HepG2 (cell line): ENCODE measurements around the gene MIB1.

ENCODE experiments used
- ERF ChIP-seq: IDR thresholded peaks from 2 replicates; pipeline ENCODE4 v1.6.1; 2018; ENCODE audit warnings: missing biosample characterization, missing genetic modification reagents
- GPN1 ChIP-seq: sonication (generic); formaldehyde crosslinking; IDR thresholded peaks from 2 replicates; pipeline ENCODE4 v1.5.1; 2020; ENCODE audit warnings: missing genetic modification reagents, borderline replicate concordance
- GTF3A ChIP-seq: sonication (generic); formaldehyde crosslinking; conservative IDR thresholded peaks from 2 replicates; pipeline ENCODE4 v1.4.0; 2020; ENCODE audit warnings: mild to moderate bottlenecking, missing genetic modification reagents
- KAT2B ChIP-seq: fragments of 150-350 bp; IDR thresholded peaks from 2 replicates; pipeline ENCODE4 v1.6.1; 2014; ENCODE audit warnings: low read depth, low read length, borderline replicate concordance
- KDM5A ChIP-seq: fragments of 200-600 bp; sonication (generic); IDR thresholded peaks from 2 replicates; pipeline ENCODE4 v1.7.0; 2018; ENCODE audit warnings: antibody characterized with exemption, mild to moderate bottlenecking, low read length, borderline replicate concordance
- MYC ChIP-seq: sonication (generic); formaldehyde crosslinking; IDR thresholded peaks from 2 replicates; pipeline ENCODE4 v1.9.0; 2021; ENCODE audit warnings: missing genetic modification reagents, borderline replicate concordance
- RELA ChIP-seq: sonication (generic); formaldehyde crosslinking; IDR thresholded peaks from 2 replicates; pipeline ENCODE4 v1.4.0; 2020; ENCODE audit warnings: missing genetic modification reagents
- THYN1 ChIP-seq: sonication (generic); formaldehyde crosslinking; IDR thresholded peaks from 2 replicates; pipeline ENCODE4 v1.8.1; 2023; ENCODE audit warnings: low read depth, mild to moderate bottlenecking, moderate library complexity, missing genetic modification reagents, borderline replicate concordance
- ZNF121 ChIP-seq: sonication (generic); formaldehyde crosslinking; IDR thresholded peaks from 2 replicates; pipeline ENCODE4 v1.5.0; 2020; ENCODE audit warnings: mild to moderate bottlenecking, missing genetic modification reagents
- ZNF33B ChIP-seq: sonication (generic); formaldehyde crosslinking; IDR thresholded peaks from 2 replicates; pipeline ENCODE4 v1.5.1; 2020; ENCODE audit warnings: mild to moderate bottlenecking, missing genetic modification reagents
- TF ChIP-seq, protein P1 (sequence below): sonication (generic); formaldehyde crosslinking; IDR thresholded peaks from 2 replicates; pipeline ENCODE4 v1.4.0; 2020; ENCODE audit warnings: missing genetic modification reagents, mild to moderate bottlenecking, borderline replicate concordance
- TF ChIP-seq, protein P2 (sequence below): sonication (generic); formaldehyde crosslinking; IDR thresholded peaks from 2 replicates; pipeline ENCODE4 v1.4.0; 2020; ENCODE audit warnings: mild to moderate bottlenecking, missing genetic modification reagents
- TF ChIP-seq, protein P3 (sequence below): sonication (generic); formaldehyde crosslinking; IDR thresholded peaks from 2 replicates; pipeline ENCODE4 v1.5.0; 2020; ENCODE audit warnings: mild to moderate bottlenecking, missing genetic modification reagents, moderate library complexity

DNA sequence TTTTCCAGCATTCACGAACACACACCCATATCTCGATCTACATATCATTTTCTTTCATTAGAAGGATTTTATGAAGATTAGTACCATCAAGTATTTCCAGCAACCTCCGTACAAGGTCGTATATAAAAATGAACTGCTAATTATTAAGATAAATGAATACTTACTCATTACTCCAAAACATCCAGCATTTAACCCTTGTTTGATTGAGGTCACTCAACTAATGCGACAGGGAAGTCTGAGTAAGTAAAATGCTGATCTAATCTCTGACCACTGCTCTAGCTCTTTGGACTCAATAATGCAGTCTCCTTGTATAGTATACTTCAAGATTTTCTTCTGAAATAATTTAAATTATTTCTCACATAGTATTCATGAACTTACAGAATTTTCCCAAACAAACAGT is 38.0 kb upstream of the MIB1 start:
- no peak for TF ChIP-seq KAT2B
- no peak for TF ChIP-seq ZNF121 (CRISPR knock-in tag)
- TF ChIP-seq GPN1 (CRISPR knock-in tag) = no peak
- TF ChIP-seq MYC = no peak
- no peak for TF ChIP-seq RELA (CRISPR knock-in tag)
- TF ChIP-seq ZNF33B (CRISPR knock-in tag) = no peak
- TF ChIP-seq, protein P1, sequence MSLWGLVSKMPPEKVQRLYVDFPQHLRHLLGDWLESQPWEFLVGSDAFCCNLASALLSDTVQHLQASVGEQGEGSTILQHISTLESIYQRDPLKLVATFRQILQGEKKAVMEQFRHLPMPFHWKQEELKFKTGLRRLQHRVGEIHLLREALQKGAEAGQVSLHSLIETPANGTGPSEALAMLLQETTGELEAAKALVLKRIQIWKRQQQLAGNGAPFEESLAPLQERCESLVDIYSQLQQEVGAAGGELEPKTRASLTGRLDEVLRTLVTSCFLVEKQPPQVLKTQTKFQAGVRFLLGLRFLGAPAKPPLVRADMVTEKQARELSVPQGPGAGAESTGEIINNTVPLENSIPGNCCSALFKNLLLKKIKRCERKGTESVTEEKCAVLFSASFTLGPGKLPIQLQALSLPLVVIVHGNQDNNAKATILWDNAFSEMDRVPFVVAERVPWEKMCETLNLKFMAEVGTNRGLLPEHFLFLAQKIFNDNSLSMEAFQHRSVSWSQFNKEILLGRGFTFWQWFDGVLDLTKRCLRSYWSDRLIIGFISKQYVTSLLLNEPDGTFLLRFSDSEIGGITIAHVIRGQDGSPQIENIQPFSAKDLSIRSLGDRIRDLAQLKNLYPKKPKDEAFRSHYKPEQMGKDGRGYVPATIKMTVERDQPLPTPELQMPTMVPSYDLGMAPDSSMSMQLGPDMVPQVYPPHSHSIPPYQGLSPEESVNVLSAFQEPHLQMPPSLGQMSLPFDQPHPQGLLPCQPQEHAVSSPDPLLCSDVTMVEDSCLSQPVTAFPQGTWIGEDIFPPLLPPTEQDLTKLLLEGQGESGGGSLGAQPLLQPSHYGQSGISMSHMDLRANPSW (CRISPR knock-in tag) = no peak
- TF ChIP-seq THYN1 (CRISPR knock-in tag) = no peak
- TF ChIP-seq, protein P2, sequence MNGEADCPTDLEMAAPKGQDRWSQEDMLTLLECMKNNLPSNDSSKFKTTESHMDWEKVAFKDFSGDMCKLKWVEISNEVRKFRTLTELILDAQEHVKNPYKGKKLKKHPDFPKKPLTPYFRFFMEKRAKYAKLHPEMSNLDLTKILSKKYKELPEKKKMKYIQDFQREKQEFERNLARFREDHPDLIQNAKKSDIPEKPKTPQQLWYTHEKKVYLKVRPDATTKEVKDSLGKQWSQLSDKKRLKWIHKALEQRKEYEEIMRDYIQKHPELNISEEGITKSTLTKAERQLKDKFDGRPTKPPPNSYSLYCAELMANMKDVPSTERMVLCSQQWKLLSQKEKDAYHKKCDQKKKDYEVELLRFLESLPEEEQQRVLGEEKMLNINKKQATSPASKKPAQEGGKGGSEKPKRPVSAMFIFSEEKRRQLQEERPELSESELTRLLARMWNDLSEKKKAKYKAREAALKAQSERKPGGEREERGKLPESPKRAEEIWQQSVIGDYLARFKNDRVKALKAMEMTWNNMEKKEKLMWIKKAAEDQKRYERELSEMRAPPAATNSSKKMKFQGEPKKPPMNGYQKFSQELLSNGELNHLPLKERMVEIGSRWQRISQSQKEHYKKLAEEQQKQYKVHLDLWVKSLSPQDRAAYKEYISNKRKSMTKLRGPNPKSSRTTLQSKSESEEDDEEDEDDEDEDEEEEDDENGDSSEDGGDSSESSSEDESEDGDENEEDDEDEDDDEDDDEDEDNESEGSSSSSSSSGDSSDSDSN (CRISPR knock-in tag) = no peak
- TF ChIP-seq, protein P3, sequence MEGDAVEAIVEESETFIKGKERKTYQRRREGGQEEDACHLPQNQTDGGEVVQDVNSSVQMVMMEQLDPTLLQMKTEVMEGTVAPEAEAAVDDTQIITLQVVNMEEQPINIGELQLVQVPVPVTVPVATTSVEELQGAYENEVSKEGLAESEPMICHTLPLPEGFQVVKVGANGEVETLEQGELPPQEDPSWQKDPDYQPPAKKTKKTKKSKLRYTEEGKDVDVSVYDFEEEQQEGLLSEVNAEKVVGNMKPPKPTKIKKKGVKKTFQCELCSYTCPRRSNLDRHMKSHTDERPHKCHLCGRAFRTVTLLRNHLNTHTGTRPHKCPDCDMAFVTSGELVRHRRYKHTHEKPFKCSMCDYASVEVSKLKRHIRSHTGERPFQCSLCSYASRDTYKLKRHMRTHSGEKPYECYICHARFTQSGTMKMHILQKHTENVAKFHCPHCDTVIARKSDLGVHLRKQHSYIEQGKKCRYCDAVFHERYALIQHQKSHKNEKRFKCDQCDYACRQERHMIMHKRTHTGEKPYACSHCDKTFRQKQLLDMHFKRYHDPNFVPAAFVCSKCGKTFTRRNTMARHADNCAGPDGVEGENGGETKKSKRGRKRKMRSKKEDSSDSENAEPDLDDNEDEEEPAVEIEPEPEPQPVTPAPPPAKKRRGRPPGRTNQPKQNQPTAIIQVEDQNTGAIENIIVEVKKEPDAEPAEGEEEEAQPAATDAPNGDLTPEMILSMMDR = no peak
- TF ChIP-seq GTF3A (CRISPR knock-in tag) = no peak
- no peak for TF ChIP-seq KDM5A
- TF ChIP-seq ERF (CRISPR knock-in tag) = no peak
